ENCODE data around the gene GOLGA8A.
"Not testable (repeated sequence)": the region's sequence is repeated elsewhere in the genome, so short reads cannot be mapped to it uniquely, and the experiment has no call there.

The GOLGA8A gene, protein sequence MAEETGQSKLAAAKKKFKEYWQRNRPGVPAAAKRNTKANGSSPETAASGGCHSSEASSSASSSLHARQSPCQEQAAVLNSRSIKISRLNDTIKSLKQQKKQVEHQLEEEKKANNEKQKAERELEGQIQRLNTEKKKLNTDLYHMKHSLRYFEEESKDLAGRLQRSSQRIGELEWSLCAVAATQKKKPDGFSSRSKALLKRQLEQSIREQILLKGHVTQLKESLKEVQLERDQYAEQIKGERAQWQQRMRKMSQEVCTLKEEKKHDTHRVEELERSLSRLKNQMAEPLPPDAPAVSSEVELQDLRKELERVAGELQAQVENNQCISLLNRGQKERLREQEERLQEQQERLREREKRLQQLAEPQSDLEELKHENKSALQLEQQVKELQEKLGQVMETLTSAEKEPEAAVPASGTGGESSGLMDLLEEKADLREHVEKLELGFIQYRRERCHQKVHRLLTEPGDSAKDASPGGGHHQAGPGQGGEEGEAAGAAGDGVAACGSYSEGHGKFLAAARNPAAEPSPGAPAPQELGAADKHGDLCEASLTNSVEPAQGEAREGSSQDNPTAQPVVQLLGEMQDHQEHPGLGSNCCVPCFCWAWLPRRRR

DNA sequence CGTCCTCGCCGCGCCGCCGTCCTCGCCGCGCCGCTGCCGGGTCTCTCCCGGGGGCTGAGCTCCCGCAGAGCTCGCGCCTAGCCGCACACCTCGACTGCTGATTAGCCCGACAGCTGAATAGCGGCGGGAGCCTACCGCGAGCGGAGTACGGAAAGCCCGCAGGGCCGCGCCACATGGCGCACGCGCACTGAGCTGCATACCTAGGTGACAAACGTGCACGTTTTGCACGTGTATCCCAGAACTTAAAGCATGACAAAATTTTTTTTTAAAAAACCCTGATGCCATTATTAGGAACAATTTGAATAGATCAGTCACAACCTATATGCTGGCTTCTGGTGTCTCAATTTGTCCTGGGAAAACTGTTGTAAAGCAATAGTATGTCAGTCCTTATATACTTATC is at the start of gene GOLGA8A:
Gene GOLGA8A, minus strand, starts transcription at position 122 of the 400 bp plus-strand sequence. CDS start 48,117 bp downstream, outside the sequence.
- DNase-seq (ENCODE audit: low read depth in 2 of 2), result peak; percentile 56 to 76

DNA sequence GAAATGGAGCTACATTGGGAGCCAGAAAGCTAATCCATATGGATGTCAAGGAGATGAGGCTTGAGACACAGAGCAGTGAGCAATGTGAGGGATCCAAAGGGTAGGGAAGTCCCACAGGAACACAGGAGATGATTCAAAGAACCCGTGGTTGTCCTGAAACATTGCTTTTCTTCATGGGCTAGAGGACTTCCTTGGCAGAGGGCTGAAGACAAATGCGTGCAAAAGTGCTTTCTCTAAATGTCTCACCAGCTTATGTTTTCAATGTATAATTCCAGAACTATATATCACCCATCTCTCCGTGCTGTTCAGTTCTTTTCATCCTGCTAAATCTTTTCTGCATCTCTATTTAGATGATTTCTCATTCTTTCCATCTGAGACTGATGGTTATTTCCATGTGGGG is 46.0 kb upstream of the GOLGA8A start:
- DNase-seq (ENCODE audit: low read depth in 2 of 2), result no peak

DNA sequence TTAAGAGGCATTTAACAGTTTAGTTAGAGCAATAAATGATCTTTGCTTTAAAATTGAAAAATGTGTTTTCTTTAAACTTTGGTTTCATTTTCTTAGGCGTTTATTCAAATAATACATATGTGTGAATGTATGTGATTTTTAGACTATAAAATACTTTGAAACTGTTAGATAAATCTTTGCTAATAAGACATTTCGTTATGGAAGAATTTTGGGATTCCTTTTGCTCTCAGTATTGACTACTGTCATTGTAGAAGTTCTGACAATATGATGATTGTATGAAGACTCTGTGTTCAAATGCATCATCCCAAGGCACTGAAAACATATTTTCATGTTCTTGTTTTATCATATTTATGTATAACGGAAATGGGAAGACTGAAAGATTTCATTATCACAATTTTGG is 43.8 kb upstream of the GOLGA8A start:
- no peak for DNase-seq (ENCODE audit: low read depth in 2 of 2)

DNA sequence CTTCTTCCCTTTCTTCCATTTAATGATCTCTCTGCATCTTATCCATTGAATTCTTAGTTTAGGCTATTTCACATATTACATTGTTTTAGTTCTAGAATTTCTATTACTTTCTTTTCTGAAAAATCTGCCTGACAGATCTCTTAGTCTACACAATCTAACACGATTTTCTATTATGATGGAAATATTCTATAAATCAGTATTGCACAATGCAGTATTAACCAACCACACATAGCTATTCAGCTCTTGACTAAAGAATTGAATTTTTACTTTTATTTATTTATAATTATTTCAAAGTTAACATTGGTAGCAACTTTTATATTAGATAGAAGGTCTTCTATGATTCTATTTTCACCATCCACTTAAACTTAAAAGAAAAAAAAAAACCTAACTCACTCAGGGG is 36.2 kb upstream of the GOLGA8A start:
- no peak for DNase-seq (ENCODE audit: low read depth in 2 of 2)

DNA sequence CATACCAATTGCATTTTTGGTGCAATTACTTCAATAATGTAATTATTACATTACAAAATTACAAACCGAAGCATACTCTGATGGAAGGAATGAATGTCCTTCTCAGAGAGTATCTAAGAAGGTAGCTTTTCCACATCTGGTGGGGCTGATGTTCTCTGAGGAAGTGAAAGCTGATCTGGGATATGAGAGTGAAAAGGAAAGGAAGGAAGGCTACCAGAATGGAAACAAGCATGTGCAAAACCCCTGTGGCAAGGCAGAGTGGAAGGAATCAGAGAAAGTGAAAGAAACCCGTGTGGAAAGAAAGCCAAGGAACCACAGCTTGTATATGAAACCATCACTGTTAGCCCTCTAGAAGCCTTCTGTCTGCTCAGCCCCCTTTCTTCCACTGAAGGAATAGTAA is 35.3 kb upstream of the GOLGA8A start:
- no peak for DNase-seq (ENCODE audit: low read depth in 2 of 2)

DNA sequence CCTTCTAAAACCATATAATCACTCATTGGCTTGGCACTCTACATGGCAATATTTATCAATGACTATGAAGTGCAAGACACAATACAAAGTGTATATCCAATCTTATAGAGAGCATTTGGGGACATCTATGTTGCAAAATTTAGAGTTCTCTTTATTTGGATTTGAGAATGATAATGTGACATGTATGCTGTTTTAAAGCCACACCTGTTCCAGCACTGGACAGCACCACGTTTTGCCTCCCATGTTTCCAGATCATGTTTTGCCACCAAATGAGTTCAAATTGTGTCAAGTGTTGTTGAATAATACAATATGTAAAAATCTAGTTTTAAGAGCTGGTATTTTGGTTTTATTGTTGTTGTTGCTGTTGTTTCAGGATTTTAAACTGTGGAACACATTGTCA is 33.3 kb upstream of the GOLGA8A start:
- DNase-seq (ENCODE audit: low read depth in 2 of 2), result no peak

DNA sequence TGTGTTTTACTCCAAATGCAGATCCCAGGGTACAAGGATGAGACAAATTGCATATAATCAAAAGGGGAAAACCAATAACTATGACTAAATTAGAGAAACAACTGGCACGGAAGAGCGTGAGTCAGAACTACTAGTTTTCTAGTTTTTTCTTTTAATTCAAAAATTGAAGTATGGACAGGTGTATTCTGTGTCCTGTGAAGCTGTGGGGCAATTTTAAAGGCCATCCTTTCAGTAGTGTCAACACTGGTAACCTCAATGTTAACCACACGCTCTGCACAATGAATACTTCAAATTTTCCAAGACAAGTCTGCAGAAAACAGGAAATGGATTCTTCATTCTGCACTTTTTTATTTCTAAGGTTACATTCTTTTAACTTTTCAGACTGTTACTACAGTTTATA is 32.5 kb upstream of the GOLGA8A start:
- DNase-seq (ENCODE audit: low read depth in 2 of 2), result no peak

DNA sequence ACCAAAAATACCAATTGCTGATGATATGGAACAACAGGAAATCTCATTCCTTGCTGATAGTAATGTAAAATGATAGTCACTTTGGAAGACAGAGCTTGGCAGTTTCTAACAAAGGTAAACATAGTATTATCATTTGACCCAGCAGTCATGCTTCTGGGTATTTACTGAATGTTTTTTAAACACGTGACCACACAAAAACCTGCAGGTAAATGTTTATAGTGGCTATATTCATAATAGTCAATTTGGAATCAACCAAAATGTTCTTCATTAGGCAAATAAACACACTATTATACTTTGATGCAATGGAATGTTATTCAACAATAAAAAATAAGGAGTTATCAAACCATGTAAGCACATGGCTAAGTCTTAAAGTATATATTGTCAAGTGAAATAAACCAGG is 24.1 kb upstream of the GOLGA8A start:
- no peak for DNase-seq (ENCODE audit: low read depth in 2 of 2)

DNA sequence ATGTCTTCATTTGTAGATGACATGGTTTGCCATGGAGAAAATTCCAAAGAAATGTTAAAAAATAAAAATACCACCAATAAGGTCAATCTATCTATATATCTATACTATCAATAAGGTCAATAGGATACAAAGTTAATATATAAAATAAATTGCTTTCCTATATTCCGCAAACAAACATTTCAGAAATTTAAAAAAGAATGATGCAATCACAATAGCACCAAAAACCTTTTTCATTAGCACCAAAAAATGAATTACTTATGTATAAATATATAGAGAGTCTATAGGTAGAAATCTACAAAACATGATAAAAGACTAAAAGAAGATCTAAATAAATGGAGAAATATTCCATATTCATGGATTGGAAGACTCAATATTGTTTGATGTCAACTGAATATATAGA is 22.8 kb upstream of the GOLGA8A start:
- DNase-seq (ENCODE audit: low read depth in 2 of 2), result no peak

DNA sequence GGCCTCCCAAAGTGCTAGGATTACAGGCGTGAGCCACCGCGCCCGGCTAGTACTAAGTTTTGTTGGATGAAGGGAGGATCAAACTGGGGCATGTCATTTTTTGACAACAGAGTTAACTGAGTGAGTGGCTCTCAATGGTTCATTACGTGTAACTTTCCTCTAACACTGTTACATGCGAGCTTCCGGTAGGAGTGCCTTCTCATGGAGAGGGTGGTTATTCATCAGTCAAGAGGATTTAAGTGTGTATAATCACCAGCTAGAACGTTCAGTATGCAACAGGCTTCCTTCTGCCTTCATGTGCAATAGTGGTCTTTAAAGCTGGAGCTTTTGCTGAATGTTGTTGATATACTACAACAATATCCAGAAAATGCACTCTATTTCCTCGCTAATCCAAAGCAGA is 19.1 kb upstream of the GOLGA8A start:
- no peak for DNase-seq (ENCODE audit: low read depth in 2 of 2)

DNA sequence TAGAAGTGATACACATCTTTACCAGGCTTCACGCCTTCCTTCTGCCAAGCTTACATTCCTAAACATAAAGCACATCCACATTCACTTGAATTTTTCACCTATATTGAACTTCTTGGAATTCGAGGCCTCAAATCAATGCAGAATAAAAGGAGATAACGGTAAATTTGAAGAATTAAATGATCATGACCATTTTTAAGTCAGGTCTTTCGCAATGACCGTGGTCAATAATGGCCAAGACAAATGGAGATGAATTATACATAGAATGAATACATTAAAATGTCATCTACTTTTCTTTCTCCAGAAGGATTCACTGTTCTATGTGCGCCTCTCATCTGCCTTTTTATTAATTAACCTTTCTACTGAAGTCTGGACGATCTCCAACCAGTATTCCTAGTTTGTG is 5.3 kb upstream of the GOLGA8A start:
- no peak for DNase-seq (ENCODE audit: low read depth in 2 of 2)

DNA sequence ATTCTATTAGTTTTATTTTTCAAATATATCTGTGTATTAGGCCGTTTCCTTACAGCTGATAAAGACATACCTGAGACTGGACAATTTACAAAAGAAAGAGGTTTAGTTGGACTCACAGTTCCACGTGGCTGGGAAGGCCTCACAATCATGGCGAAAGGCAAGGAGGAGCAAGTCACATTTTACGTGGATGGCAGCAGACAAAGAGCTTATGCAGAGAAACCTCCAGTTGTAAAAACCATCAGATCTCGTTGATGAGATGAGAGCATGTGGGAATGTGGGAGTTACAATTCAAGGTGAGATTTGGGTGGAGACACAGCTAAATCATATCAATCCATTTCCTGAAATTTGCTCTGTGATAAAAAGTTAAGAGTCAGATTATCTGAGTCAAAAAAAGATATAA is 2.3 kb upstream of the GOLGA8A start:
- no peak for DNase-seq (ENCODE audit: low read depth in 2 of 2)

DNA sequence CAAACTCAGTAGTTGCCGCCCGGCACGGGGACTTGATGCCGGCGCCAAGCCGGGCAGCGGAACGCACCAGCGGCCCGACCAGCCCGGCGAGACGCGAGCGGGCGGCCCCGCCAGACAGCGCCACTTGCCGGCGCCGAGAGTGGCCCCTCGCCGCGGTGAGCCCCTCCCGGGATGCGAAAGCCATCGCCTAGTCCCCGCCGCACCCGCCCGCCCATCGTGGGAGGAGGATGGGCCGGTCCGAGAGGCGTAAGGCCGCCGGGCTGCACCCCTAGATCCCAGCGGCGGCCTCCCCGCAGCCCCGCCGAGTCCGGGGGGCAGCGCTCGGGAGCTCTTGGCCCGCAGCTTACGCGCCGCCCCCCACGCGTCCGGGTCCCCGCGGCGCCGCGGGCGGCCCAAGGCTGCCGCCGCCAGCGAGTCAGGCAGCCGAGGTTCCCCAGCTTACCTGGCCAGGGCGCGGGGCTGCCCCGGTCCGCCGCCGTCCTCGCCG is 609 bp downstream of the GOLGA8A start:
- peak; percentile 15 to 20 for DNase-seq (ENCODE audit: low read depth in 2 of 2)

DNA sequence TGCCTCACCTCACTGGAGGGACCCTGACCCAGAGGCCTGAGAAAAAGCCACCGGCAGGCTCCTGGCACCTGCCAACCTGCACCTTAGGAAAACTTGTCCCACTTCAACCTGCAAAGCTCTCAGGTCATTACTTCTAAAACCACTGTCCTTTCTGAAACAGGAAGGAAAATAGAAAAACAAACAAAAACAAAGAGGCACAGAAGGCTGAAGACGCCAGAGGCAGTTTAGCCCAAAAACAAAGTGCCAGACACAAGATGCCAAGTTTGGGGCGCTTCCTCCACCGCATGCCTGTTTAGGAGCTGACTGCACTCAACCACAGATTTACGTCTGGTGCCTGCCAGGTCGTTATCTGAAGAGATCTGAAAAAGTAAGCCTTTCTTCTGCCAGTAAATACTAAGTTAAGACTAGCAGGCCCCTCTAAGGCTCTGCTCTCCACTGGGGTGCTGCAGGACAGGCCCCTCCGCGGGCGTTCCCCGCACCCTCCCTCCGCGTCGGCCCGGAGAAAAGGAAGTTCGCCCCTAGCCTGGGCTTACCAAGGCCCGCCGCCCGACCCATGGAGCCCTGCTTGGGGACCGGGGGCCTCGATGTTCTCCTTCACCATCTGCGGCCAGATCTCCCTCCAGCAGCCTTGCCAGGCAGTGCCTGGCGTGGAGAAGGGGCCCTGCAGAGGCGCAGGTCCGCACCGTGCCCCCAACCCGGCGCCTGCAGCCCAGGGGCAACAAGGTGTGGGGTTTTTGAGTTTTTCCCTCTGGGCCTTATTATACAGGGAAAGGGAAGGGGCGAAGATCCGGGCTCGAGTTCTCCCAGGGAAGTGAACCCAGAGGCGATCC is 1.3 kb downstream of the GOLGA8A start:
- DNase-seq (ENCODE audit: low read depth in 2 of 2), result no peak

DNA sequence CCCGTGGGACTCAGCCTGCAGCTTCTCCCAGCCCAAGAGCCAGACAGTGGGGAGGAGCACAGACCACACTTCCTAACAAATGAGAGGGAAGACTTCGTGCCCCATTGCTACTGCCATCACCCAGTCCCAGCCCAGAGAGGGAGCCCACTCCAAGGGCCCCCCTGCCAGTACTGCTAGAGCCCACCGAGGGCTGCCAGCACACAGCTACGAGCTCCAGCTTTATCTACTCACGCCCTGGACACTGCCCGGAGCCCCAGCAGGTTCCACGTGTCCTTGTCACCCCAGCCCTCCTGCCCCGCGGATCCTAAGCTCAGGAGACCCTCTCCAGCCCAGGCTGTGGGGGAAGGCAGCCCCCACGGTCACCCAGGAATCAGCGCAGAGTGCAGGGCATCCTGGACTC is 1.9 kb downstream of the GOLGA8A start:
- no peak for DNase-seq (ENCODE audit: low read depth in 2 of 2)

DNA sequence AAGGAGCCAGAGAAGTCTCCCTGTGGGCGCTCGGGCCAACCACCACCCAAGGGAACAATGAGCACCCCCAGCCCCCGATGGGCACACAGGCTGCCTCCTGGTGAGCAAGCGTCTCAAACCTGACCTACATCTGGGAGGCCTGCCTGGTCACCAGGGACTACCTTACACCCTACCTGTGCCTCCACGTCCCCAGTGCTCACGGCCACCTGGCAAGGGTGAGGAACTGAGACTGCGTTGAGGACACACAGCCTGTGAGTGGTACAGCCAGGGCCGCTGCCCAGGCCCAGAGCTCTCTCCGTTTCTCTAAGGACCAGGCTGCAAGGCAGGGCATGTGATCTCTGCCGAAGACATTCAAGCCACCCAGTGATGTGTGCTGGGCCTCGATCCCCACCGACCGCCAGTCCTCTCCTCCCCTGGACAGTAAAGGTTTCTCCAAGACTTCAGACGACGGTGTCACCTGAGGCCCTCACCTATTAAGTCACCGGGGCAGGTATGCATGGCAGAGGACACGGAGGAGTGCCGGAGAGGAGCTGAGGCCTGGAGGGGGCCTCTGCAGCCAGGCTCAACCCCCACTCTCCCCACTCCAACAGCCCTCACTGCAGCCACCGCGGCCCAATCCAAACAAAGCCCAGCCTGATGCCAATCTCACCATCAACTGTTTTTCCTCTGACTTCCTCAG is 2.8 kb downstream of the GOLGA8A start:
- DNase-seq (ENCODE audit: low read depth in 2 of 2), result no peak

DNA sequence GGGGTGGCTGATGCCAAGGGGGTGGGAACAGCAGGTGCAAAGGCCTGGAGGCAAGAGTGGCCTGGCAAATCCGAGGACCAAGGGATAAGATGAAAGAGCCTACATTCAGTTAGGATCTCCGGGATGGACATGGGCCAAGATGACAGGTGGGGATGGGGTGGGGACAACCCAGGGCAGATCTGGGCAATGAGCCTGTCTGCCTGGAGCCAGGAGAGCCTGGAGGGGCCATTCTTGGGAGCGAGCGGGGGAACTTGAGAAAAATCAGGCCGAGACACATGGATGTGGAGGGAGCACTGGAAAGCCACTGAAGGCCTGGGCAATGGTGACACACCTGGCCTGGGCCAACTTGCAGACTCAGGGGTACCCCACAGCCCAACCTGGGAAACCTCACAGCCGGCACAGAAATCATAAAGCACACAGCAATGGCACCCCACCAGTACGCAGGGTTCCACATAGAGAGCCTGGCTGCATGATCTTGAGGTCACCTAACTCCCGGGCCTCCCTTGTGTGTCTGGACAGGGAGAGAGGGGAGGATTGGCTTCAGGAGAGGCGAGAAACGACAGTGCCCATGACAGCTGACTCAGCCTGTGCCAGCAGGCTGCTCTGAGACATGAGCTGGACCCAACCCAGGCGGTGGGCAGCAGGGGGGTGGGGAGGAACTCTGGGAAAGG is 3.5 kb downstream of the GOLGA8A start:
- not testable (repeated sequence) for DNase-seq (ENCODE audit: low read depth in 2 of 2)

DNA sequence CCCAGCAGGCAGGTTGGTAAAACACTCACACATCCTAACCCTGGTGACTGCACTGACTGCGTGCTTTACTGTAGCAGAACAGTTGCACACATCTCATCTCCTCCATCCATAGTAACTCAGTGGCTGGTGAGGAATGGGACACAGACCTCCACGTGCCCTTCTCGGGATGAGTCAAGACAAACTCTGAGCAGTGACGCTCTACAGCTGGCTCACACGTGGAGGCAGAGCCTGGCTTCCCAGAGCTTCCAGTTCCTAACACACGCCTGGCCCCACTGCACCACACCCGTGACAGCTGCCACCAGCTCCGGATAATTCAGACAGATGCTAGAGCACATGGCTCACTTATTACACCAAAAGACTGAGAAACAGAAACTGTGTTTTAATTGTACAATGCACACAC is 7.0 kb downstream of the GOLGA8A start:
- not testable (repeated sequence) for DNase-seq (ENCODE audit: low read depth in 2 of 2)

DNA sequence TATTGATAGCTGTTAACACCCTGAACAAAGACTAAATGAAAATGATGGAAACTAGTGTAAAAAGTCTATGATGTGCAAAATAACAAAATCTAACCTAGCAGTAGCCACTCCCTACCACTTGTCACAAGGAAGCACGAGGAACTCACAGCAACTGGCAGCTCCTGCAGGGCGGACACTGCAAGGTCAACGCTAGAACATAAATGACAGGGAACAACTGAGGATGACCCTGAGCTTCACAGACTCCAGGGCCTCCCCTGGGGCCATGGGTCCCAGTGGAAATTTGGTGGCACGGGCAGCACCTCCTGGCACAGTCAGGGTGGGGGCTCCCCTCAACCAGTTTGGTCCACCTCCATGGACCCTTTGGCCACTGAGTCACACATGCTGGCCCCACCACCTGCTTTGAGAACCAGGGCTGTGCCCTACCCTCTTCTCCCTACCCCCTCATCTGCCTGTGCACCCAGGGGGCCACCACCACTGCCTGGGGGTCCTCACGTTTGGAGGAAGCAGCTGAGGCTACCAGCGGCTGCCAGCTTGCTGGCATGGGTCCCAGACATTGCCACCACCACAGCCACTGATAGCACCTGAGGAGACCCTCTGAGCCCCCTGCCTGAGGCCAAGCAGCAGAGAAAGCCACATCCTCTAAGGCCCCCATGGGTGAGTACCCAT is 14.1 kb downstream of the GOLGA8A start:
- not testable (repeated sequence) for DNase-seq (ENCODE audit: low read depth in 2 of 2)

DNA sequence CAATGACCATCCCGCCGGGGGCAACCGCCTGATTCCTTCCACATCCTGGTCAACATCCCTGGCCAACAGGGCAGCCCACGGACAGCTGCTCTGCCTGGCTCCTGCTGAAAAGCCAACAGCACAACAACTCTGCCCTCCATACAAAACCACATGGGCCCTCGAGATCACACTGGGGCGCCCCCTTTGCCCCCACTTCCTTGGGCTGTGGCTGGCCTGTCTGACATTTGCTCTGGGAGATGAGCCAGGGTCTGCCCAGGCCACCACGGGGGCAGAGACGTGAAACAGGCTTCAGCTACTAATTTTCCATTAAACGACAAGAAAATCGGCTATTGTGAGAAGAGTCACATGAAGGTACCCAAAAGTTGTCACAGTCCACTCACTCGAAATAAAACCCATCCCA is 16.7 kb downstream of the GOLGA8A start:
- DNase-seq (ENCODE audit: low read depth in 2 of 2), result not testable (repeated sequence)

DNA sequence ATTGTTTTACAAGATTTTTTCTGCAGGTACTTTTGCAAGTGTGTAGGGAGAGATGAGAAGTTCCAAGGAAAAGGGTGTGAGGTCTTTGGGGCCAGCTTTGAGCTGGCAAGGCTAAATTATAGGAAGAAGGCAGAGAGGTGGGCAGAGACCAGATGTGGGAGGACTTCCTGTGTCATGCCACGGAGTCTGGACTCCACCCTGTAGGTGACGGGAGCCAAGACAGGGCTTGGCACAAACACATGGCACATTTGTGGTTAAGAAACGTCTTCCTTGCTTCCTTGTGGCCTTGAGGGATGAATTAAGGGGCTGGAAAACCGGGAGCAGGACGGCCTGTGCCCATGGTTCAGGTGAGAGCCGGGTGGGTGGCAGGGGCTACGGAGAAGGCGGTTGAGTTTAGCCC is 19.2 kb downstream of the GOLGA8A start:
- DNase-seq (ENCODE audit: low read depth in 2 of 2), result not testable (repeated sequence)
